Thyroid gland (tissue), 4 donors: ENCODE data around the gene SLC13A3. TPM values are rescaled to one million over a fixed set of nuclear protein-coding genes. Genes with fewer than 3 reads are reported as not detected.

Experiments used
- DNase-seq, 2 donors: peaks; one replicate each; pipeline ENCODE4 v3.0.0-alpha.2; 2019
- H3K27ac ChIP-seq, 3 donors: fragments of 200-600 bp; sonication (generic); 1 replicate in 2 of 3; 2 replicates in 1 of 3; pipeline ENCODE4 v1.5.1; 2016 to 2019; ENCODE audit warnings: mild to moderate bottlenecking in 1 of 3, moderate library complexity in 1 of 3
- H3K27me3 ChIP-seq: fragments of 200-600 bp; sonication (generic); one replicate; pipeline ENCODE4 v1.5.1; 2019
- H3K36me3 ChIP-seq, 2 donors: fragments of 200-600 bp; sonication (generic); one replicate each; pipeline ENCODE4 v1.5.1; 2016 to 2019
- H3K4me1 ChIP-seq, 2 donors: fragments of 200-600 bp; sonication (generic); one replicate each; pipeline ENCODE4 v1.5.1; 2017 to 2019
- H3K4me3 ChIP-seq, 3 donors: fragments of 200-600 bp; sonication (generic); replicated peaks in 1 of 3; 1 replicate in 2 of 3; 2 replicates in 1 of 3; pipeline ENCODE4 v1.5.1; 2016; ENCODE audit warnings: mild to moderate bottlenecking in 1 of 3
- H3K9me3 ChIP-seq: fragments of 200-600 bp; sonication (generic); one replicate; pipeline ENCODE4 v1.5.1; 2017
- CTCF ChIP-seq, 6 experiments: fragments of 200-600 bp in 3 of 6; fragments of 450-650 bp in 3 of 6; sonication (generic) in 3 of 6; IDR thresholded peaks; one replicate each; pipeline ENCODE4 v1.5.1; 2016 to 2019; ENCODE audit warnings: antibody characterized with exemption in 6 of 6, mild to moderate bottlenecking in 2 of 6, inconsistent platforms in 1 of 6, moderate library complexity in 1 of 6
- POLR2A ChIP-seq, 2 donors: fragments of 450-650 bp; IDR thresholded peaks; one replicate each; pipeline ENCODE4 v1.6.1; 2017; ENCODE audit warnings: antibody characterized with exemption in 2 of 2, mild to moderate bottlenecking in 2 of 2, moderate library complexity in 1 of 2
- WGBS, 2 donors: methylation state at CpG; one replicate each; pipeline ENCODE4 v1.1.5; 2017; 5-methylcytosine and 5-hydroxymethylcytosine counted together
- intact Hi-C: fragments of 100-400 bp; cut with DNase I; formaldehyde crosslinking; loops from one replicate; pipeline ENCODE4 v1.15.1; 2023
- total RNA-seq, 4 donors: library from RNA; depleted of rRNA; stranded (reverse); fragments of >200 nt; gene quantifications; one replicate each; pipeline ENCODE4 v1.2.3, GENCODE V29; 2016

SLC13A3 gene
- total RNA-seq, 4 donors from 2014 or later: 1.8 to 4.2 (median 2.1) TPM

GRCh38 chr20:46614503-46614902 lies 36.8 kb downstream of the SLC13A3 start:
- H3K27ac ChIP-seq: no peak overlapping the region
- DNase-seq: no peak
- H3K4me1 ChIP-seq: no peaks in the 10 kb centered on the region
- no peak overlapping the region for H3K4me3 ChIP-seq
- no peaks in the 10 kb centered on the region for H3K27me3 ChIP-seq
- 87 to 100% methylated on average over 1 of the region's 1 CpG for WGBS, 2 donors
- H3K36me3 ChIP-seq: no peaks in the 10 kb centered on the region
- intact Hi-C loops: no loop called here
- TF ChIP-seq POLR2A (IDR thresholded peaks at IDR 0.05): no peak
- TF ChIP-seq CTCF (IDR thresholded peaks at IDR 0.05): no peak
- no peaks in the 10 kb centered on the region for H3K9me3 ChIP-seq

GRCh38 chr20:46610145-46610544 lies 41.1 kb downstream of the SLC13A3 start:
- H3K9me3 ChIP-seq: no peaks in the 10 kb centered on the region
- no peaks in the 10 kb centered on the region for H3K27me3 ChIP-seq
- H3K4me1 ChIP-seq: no peaks in the 10 kb centered on the region
- H3K36me3 ChIP-seq: no peaks in the 10 kb centered on the region
- no peak for TF ChIP-seq POLR2A (IDR thresholded peaks at IDR 0.05)
- no peak for TF ChIP-seq CTCF (IDR thresholded peaks at IDR 0.05)
- no peak for DNase-seq
- H3K27ac ChIP-seq: no peak overlapping the region
- no peak overlapping the region for H3K4me3 ChIP-seq
- 95% methylated on average over 2 of the region's 2 CpGs for WGBS, 2 donors
- intact Hi-C loops: no loop called here

- intact Hi-C loops: no loop called here
- Histone ChIP-seq H3K27me3 (no peaks in the 10 kb centered on the region), H3K9me3 (no peaks in the 10 kb centered on the region), H3K36me3 (no peaks in the 10 kb centered on the region), H3K4me1 (no peaks in the 10 kb centered on the region), H3K27ac (no peak overlapping the region), H3K4me3 (no peak overlapping the region)
- TF ChIP-seq POLR2A (IDR thresholded peaks at IDR 0.05) (no peak), CTCF (IDR thresholded peaks at IDR 0.05) (no peak)
- DNase-seq: no peak
- 93 to 95% methylated on average over 4 of the region's 4 CpGs for WGBS, 2 donors
These were observed 42.2 kb downstream of the SLC13A3 start for GRCh38 chr20:46609043-46609442.

GRCh38 chr20:46607849-46608497 lies 43.3 kb downstream of the SLC13A3 start:
- Histone ChIP-seq H3K36me3 (no peaks in the 10 kb centered on the region), H3K4me1 (no peaks in the 10 kb centered on the region), H3K4me3 (no peak overlapping the region), H3K27me3 (no peaks in the 10 kb centered on the region), H3K9me3 (no peaks in the 10 kb centered on the region), H3K27ac (no peak overlapping the region)
- no peak for DNase-seq
- TF ChIP-seq CTCF (IDR thresholded peaks at IDR 0.05) (no peak), POLR2A (IDR thresholded peaks at IDR 0.05) (no peak)
- 92 to 93% methylated on average over 8 of the region's 8 CpGs for WGBS, 2 donors
- intact Hi-C loops: no loop called here

- H3K27ac ChIP-seq: no peak overlapping the region
- H3K4me1 ChIP-seq: no peaks in the 10 kb centered on the region
- no peaks in the 10 kb centered on the region for H3K9me3 ChIP-seq
- no peaks in the 10 kb centered on the region for H3K27me3 ChIP-seq
- 95 to 99% methylated on average over 4 of the region's 4 CpGs for WGBS, 2 donors
- TF ChIP-seq CTCF (IDR thresholded peaks at IDR 0.05) (no peak), POLR2A (IDR thresholded peaks at IDR 0.05) (no peak)
- intact Hi-C loops: no loop called here
- no peaks in the 10 kb centered on the region for H3K36me3 ChIP-seq
- no peak for DNase-seq
- no peak overlapping the region for H3K4me3 ChIP-seq
These were observed 43.9 kb downstream of the SLC13A3 start for GRCh38 chr20:46607191-46607848.
